Activated naive CD4-positive, alpha-beta T cell treated with anti-CD3 and anti-CD28 coated beads for 36 hours (primary cell): ENCODE measurements around the gene CLEC11A. TPM values are rescaled to one million over a fixed set of nuclear protein-coding genes. Genes with fewer than 3 reads are reported as not detected.

Experiments
- CTCF ChIA-PET: fragments of 350-600 bp; sonication (Branson Sonifier 250); formaldehyde crosslinking; loops from one replicate; lab custom pipeline; 2021; ENCODE audit warnings: antibody characterized with exemption; lab: Charles Lee
- DNase-seq: peaks from one replicate; pipeline ENCODE4 v3.0.0-alpha.2; 2020
- H3K27ac Mint-ChIP-seq: one replicate; pipeline ENCODE4 v1.8.0; 2021; ENCODE audit warnings: mild to moderate bottlenecking, mixed read lengths
- H3K27me3 Mint-ChIP-seq: one replicate; pipeline ENCODE4 v1.8.0; 2021; ENCODE audit warnings: low read depth, mixed read lengths
- H3K36me3 Mint-ChIP-seq: one replicate; pipeline ENCODE4 v1.8.0; 2021; ENCODE audit warnings: low read depth, mixed read lengths
- H3K4me1 Mint-ChIP-seq: one replicate; pipeline ENCODE4 v1.8.0; 2021; ENCODE audit warnings: low read depth, mixed read lengths
- H3K4me3 Mint-ChIP-seq: one replicate; pipeline ENCODE4 v1.8.0; 2021; ENCODE audit warnings: mild to moderate bottlenecking, moderate library complexity, mixed read lengths
- H3K9me3 Mint-ChIP-seq: one replicate; pipeline ENCODE4 v1.8.0; 2021; ENCODE audit warnings: mixed read lengths
- intact Hi-C: fragments of 100-400 bp; cut with micrococcal nuclease; formaldehyde crosslinking; loops from one replicate; pipeline ENCODE4 v1.15.1; 2023
- total RNA-seq, 2 experiments: library from RNA; stranded (reverse); gene quantifications; one replicate each; pipeline ENCODE4 v1.2.3, GENCODE V29; 2021

Gene CLEC11A
- total RNA-seq, 2 experiments from 2014 or later: 0.69 to 1.4 TPM

GRCh38 chr19:50720181-50720920 lies 2.8 kb upstream of the CLEC11A start:
- Mint-ChIP-seq H3K9me3 (no peaks in the 10 kb centered on the region), H3K27ac (no peak overlapping the region), H3K36me3 (no peaks in the 10 kb centered on the region), H3K4me1 (peaks cover 10% of the 10 kb centered on the region), H3K27me3 (peaks cover 60% of the 10 kb centered on the region), H3K4me3 (no peak overlapping the region)
- intact Hi-C loops: loop anchor here (5.0 to 10.0 kb wide), 3 partner anchors 62 to 386 kb away; partner anchors contain the start of gene CTU1
- CTCF ChIA-PET: interaction anchor here (0.7 to 0.9 kb wide), 2 partner anchors 15 to 183 kb away, joined by 3 read pairs; no protein-coding TSS in a partner anchor
- no peak for DNase-seq

- Mint-ChIP-seq H3K27ac (no peak overlapping the region), H3K36me3 (no peaks in the 10 kb centered on the region), H3K4me3 (no peak overlapping the region), H3K4me1 (peaks cover 14% of the 10 kb centered on the region), H3K9me3 (no peaks in the 10 kb centered on the region), H3K27me3 (peaks cover 56% of the 10 kb centered on the region)
- intact Hi-C loops: loop anchor here (5.0 to 10.0 kb wide), 3 partner anchors 61 to 386 kb away; partner anchors contain the start of gene CTU1
- DNase-seq: no peak
- CTCF ChIA-PET: interaction anchor here (0.7 to 0.9 kb wide), 2 partner anchors 15 to 183 kb away, joined by 3 read pairs; no protein-coding TSS in a partner anchor
Measured at GRCh38 chr19:50720921-50721381, 2.2 kb upstream of the CLEC11A start.

DNA sequence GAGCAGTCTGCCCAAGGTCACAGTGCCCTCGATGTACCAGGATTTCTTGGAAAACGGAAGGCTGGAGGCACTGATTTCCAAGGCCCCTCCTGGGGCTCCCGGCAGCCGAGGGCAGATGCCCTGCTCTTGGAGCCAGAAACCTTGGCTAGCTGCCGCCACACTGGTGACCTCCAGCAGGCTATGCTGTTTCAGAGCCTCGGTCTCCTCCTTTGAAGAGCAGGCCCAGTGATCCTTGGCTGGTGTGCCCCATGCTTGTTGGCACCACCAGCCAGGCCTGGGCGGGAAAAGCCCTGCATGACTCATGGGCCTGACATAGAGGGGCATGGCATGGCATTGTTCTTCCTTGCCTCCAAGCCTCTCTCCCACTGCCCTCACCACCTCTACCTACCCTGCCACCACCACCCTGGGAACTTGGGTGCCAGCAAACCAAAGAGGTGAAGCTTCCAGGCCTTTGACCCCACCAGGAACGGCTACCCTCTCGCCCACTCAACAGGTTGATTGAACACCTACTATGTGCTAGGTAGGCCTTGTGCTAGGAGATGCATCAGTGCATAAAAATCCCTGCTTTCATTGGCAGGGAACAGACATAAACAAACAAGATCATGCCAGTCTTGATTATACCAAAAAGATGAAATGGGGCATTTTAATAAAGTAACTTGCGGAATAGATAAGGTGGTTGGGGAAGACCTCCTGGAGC lies 1.6 kb upstream of the CLEC11A start:
- Mint-ChIP-seq H3K4me1 (peaks cover 18% of the 10 kb centered on the region), H3K9me3 (no peaks in the 10 kb centered on the region), H3K27ac (no peak overlapping the region), H3K4me3 (no peak overlapping the region), H3K36me3 (no peaks in the 10 kb centered on the region), H3K27me3 (peaks cover 55% of the 10 kb centered on the region)
- CTCF ChIA-PET: no interaction called here
- no peak for DNase-seq
- intact Hi-C loops: loop anchor here (5.0 to 10.0 kb wide), 3 partner anchors 61 to 387 kb away; partner anchors contain the start of gene CTU1

DNA sequence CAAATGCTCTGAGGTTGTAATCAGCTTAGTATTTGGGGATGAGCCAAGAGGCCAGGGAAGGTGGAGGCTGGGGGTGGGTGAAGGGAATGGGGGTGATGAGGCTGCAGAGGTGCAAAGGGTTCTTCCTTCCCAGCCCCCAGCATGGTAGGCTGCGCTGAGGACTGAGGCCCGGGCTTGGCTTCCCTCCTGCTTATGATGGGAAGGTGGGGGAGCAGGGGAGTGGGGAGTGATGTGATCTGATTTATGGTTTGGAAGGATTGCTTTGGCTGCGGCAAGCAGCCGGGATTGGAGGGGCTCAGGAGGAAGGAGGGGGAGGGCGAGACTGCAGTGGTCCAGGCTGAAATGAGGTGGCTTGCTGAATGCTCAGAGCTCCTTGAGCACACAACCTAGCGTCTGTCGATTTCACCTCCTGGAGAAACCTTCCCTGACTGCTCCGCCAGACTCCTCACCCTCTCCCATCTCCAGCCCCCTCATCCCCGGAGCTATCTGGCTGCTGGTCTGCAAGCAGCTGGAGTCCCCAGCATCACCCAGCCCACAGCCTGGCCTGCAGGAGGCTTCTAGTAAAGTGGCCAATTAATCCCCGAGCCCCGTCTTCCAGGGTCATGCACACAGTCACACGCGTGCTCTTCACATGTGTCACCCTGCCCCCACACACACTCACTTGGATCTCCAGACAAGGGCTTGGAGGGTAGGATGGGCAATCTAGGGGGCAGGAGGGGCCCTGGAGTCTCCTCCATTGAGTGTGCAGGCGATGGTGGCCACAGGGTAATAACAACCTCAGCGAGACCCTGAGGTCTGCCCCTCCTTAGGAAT lies 757 bp upstream of the CLEC11A start:
- Mint-ChIP-seq H3K36me3 (no peaks in the 10 kb centered on the region), H3K27ac (no peak overlapping the region)

DNA sequence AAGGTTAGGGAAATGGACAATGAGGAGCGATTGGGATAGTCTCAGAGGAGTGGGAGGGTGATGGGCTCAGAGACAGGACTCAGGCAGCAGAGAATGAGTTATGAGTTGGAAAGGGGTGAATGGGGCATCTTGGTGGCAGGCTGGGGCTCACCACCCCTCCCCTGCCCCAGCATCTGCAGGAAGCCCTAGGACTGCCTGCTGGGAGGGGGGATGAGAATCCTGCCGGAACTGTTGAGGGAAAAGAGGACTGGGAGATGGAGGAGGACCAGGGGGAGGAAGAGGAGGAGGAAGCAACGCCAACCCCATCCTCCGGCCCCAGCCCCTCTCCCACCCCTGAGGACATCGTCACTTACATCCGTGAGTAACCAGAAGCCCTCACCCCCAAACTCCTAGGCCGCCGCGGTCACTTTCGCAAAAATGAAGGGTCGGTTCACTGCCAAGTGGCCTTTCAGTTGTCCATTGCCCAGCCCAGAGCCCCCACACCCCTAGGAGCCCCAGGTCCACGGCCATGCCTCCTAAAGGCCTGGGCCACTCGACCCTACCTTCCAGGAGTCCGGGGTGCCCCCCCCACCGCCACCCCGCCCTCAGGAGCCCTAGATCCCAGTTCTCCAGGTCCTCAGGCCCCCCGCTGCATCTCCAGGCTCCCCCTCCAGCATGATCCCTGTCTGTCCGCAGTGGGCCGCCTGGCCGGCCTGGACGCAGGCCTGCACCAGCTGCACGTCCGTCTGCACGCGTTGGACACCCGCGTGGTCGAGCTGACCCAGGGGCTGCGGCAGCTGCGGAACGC lies 764 bp downstream of the CLEC11A start:
- Mint-ChIP-seq H3K36me3 (no peaks in the 10 kb centered on the region), H3K27me3 (peaks cover 51% of the 10 kb centered on the region), H3K9me3 (no peaks in the 10 kb centered on the region), H3K27ac (no peak overlapping the region), H3K4me1 (peaks cover 27% of the 10 kb centered on the region), H3K4me3 (peak overlapping the region; percentile 72)
- DNase-seq: no peak
- CTCF ChIA-PET: interaction anchor here (0.5 to 2.0 kb wide), 9 partner anchors 10 to 214 kb away, joined by 3 to 6 read pairs (median 3); no protein-coding TSS in a partner anchor
- intact Hi-C loops: loop anchor here (2.0 to 10.0 kb wide), 4 partner anchors 58 to 389 kb away; partner anchors contain the start of gene CTU1

More for the DNA sequence above, 757 bp upstream of the CLEC11A start:
- no peak overlapping the region for H3K4me3 Mint-ChIP-seq
- H3K27me3 Mint-ChIP-seq: peaks cover 55% of the 10 kb centered on the region
- intact Hi-C loops: loop anchor here (5.0 to 10.0 kb wide), 3 partner anchors 60 to 388 kb away; partner anchors contain the start of gene CTU1
- peaks cover 20% of the 10 kb centered on the region for H3K4me1 Mint-ChIP-seq
- H3K9me3 Mint-ChIP-seq: no peaks in the 10 kb centered on the region
- DNase-seq: no peak
- CTCF ChIA-PET: interaction anchor here (0.8 kb wide), 1 partner anchor 22 kb away, joined by 3 read pairs; no protein-coding TSS in a partner anchor

- CTCF ChIA-PET: interaction anchor here (0.5 to 2.0 kb wide), 10 partner anchors 10 to 309 kb away, joined by 3 to 6 read pairs (median 4); no protein-coding TSS in a partner anchor
- no peaks in the 10 kb centered on the region for H3K36me3 Mint-ChIP-seq
- peaks cover 27% of the 10 kb centered on the region for H3K4me1 Mint-ChIP-seq
- no peaks in the 10 kb centered on the region for H3K9me3 Mint-ChIP-seq
- DNase-seq: peak; percentile 99
- H3K27ac Mint-ChIP-seq: no peak overlapping the region
- H3K4me3 Mint-ChIP-seq: peak overlapping the region; percentile 74
- peaks cover 51% of the 10 kb centered on the region for H3K27me3 Mint-ChIP-seq
- intact Hi-C loops: loop anchor here (2.0 to 10.0 kb wide), 4 partner anchors 58 to 390 kb away; partner anchors contain the start of gene CTU1
Measured at GRCh38 chr19:50724522-50725217, 1.5 kb downstream of the CLEC11A start.

DNA sequence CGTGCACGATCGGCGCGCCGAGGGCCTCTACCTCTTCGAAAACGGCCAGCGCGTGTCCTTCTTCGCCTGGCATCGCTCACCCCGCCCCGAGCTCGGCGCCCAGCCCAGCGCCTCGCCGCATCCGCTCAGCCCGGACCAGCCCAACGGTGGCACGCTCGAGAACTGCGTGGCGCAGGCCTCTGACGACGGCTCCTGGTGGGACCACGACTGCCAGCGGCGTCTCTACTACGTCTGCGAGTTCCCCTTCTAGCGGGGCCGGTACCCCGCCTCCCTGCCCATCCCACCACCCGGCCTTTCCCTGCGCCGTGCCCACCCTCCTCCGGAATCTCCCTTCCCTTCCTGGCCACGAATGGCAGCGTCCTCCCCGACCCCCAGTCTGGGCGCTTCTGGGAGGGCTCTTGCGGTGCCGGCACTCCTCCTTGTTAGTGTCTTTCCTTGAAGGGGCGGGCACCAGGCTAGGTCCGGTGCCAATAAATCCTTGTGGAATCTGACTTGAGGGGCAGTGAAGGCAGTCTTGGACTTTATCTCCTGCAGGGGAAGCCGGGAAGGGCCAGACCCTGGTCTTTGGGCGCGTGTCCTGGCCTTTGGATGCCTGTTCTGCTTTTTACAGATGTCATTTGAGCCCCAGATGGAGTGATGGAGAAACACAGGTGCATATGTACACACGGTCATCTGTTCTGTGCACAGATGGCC lies 2.2 kb downstream of the CLEC11A start:
- H3K27ac Mint-ChIP-seq: no peak overlapping the region

GRCh38 chr19:50725911-50726230 lies 2.7 kb downstream of the CLEC11A start:
- Mint-ChIP-seq H3K27me3 (peaks cover 44% of the 10 kb centered on the region), H3K4me1 (peaks cover 23% of the 10 kb centered on the region), H3K27ac (no peak overlapping the region), H3K9me3 (no peaks in the 10 kb centered on the region), H3K4me3 (peak overlapping the region; percentile 74), H3K36me3 (no peaks in the 10 kb centered on the region)
- intact Hi-C loops: loop anchor here (2.0 to 10.0 kb wide), 3 partner anchors 67 to 391 kb away; partner anchors contain the start of gene CTU1
- DNase-seq: no peak
- CTCF ChIA-PET: no interaction called here

More for the DNA sequence above, 2.2 kb downstream of the CLEC11A start:
- peaks cover 24% of the 10 kb centered on the region for H3K4me1 Mint-ChIP-seq
- peak overlapping the region; percentile 74 for H3K4me3 Mint-ChIP-seq
- H3K36me3 Mint-ChIP-seq: no peaks in the 10 kb centered on the region
- CTCF ChIA-PET: interaction anchor here (0.7 to 2.0 kb wide), 6 partner anchors 11 to 197 kb away, joined by 3 to 6 read pairs (median 4); no protein-coding TSS in a partner anchor
- no peaks in the 10 kb centered on the region for H3K9me3 Mint-ChIP-seq
- no peak for DNase-seq
- intact Hi-C loops: loop anchor here (2.0 to 10.0 kb wide), 3 partner anchors 67 to 391 kb away; partner anchors contain the start of gene CTU1
- H3K27me3 Mint-ChIP-seq: peaks cover 49% of the 10 kb centered on the region

DNA sequence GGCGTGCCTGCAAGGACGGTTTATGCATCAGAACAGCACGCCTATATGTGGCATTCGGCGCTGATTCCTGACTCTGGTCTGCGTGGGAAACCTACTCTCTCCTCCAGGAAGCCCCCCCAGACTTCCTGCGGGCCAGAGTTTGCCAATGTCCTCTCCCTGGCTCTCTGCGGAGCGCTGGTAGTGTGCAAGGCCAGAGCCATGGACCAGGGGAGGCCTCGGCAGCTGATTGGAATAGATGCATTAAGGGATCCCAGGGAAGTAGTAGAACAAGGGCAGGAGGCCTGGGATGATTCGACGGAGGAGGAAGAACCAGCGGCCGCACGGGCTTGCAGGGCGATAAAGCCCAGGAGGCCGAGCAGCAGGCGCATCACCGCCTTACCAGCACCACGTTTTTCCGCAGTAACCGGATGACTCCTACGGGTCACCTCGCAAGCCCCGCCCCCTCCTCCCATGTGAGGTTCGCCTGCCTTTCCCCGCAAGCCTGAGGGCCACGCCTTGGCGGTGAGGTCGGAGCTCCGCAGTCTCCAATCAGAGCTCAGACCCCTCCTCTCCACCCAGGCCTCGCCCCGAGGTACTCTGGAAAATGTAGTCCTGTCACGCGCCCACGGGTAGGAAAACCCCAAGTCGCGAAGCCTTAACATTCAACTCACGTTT lies 5.0 kb downstream of the CLEC11A start:
- H3K4me1 Mint-ChIP-seq: peaks cover 23% of the 10 kb centered on the region
- H3K27me3 Mint-ChIP-seq: peaks cover 37% of the 10 kb centered on the region
- H3K36me3 Mint-ChIP-seq: no peaks in the 10 kb centered on the region
- peak overlapping the region; percentile 2 for H3K27ac Mint-ChIP-seq
- H3K4me3 Mint-ChIP-seq: peak overlapping the region; percentile 26
- DNase-seq: peak; percentile 90
- intact Hi-C loops: loop anchor here (10.0 kb wide), 2 partner anchors 377 to 393 kb away; partner anchors contain the start of gene CTU1
- CTCF ChIA-PET: interaction anchor here (0.7 kb wide), 1 partner anchor 27 kb away, joined by 4 read pairs; no protein-coding TSS in a partner anchor
- H3K9me3 Mint-ChIP-seq: no peaks in the 10 kb centered on the region
